Fibroblast of pulmonary artery (primary cell): Measurements from ENCODE around the gene CELF1.

Experiments used
- DNase-seq: peaks from one replicate; pipeline ENCODE4 v3.0.0-alpha.2; 2010; ENCODE audit warnings: low read depth
- H3K4me3 ChIP-seq: replicated peaks from 2 replicates; pipeline ENCODE4 v1.5.1; 2011; ENCODE audit warnings: low read depth, mild to moderate bottlenecking, control low read depth, low read length, moderate library complexity
- CTCF ChIP-seq: IDR thresholded peaks from 2 replicates; pipeline ENCODE4 v1.5.1; 2011; ENCODE audit warnings: mild to moderate bottlenecking, control low read depth, low read length, inconsistent platforms; ENCODE audit errors: missing control alignments

The CELF1 gene

GRCh38 chr11:47437746-47438418 lies 115.0 kb downstream of the CELF1 start:
- no peak overlapping the region for H3K4me3 ChIP-seq
- no peak for TF ChIP-seq CTCF
- DNase-seq, result no peak

- TF ChIP-seq CTCF, result no peak
- H3K4me3 ChIP-seq, result no peak overlapping the region
- DNase-seq, result no peak
These were observed 115.7 kb downstream of the CELF1 start for GRCh38 chr11:47437218-47437745.

GRCh38 chr11:47436726-47437125 lies 116.2 kb downstream of the CELF1 start:
- DNase-seq, result no peak
- no peak for TF ChIP-seq CTCF
- no peak overlapping the region for H3K4me3 ChIP-seq

- H3K4me3 ChIP-seq, result no peak overlapping the region
- TF ChIP-seq CTCF, result no peak
These were observed 117.2 kb downstream of the CELF1 start for GRCh38 chr11:47435687-47436086.

GRCh38 chr11:47434011-47434786 lies 118.7 kb downstream of the CELF1 start:
- TF ChIP-seq CTCF, result no peak
- no peak overlapping the region for H3K4me3 ChIP-seq
- peak; percentile 59 for DNase-seq

More at GRCh38 chr11:47435687-47436086, 117.2 kb downstream of the CELF1 start:
- DNase-seq, result no peak

- no peak overlapping the region for H3K4me3 ChIP-seq
- TF ChIP-seq CTCF, result no peak
- no peak for DNase-seq
These were observed 119.8 kb downstream of the CELF1 start for GRCh38 chr11:47433157-47433556.
